GM12878 (cell line): ENCODE measurements around the gene CIRBP. TPM values are rescaled to one million over a fixed set of nuclear protein-coding genes. Genes with fewer than 3 reads are reported as not detected.

Experiments
- BCL11A ChIP-seq: IDR thresholded peaks from 2 replicates; pipeline ENCODE4 v1.6.1; 2011; ENCODE audit warnings: low read depth, low read length
- BHLHE40 ChIP-seq, 2 experiments: fragments of 450-650 bp in 1 of 2; IDR thresholded peaks; 2 replicates each; pipeline ENCODE4 v1.6.1; 2011 to 2017; ENCODE audit warnings: low read depth in 2 of 2, borderline replicate concordance in 1 of 2, improper control_type of control experiment in 1 of 2, low read length in 1 of 2, mild to moderate bottlenecking in 1 of 2
- CHD2 ChIP-seq: IDR thresholded peaks from 2 replicates; pipeline ENCODE4 v1.6.1; 2011; ENCODE audit warnings: low read depth, low read length, improper control_type of control experiment, borderline replicate concordance
- CREB1 ChIP-seq: IDR thresholded peaks from 2 replicates; pipeline ENCODE4 v1.6.1; 2012; ENCODE audit warnings: low read depth, mild to moderate bottlenecking, inconsistent platforms
- HCFC1 ChIP-seq: fragments of 150-350 bp; IDR thresholded peaks from 2 replicates; pipeline ENCODE4 v1.6.1; 2014; ENCODE audit warnings: low read length
- LARP7 ChIP-seq: fragments of 450-650 bp; IDR thresholded peaks from 2 replicates; pipeline ENCODE4 v1.6.1; 2017; ENCODE audit warnings: mild to moderate bottlenecking
- RFX5 ChIP-seq: IDR thresholded peaks from 2 replicates; pipeline ENCODE4 v1.6.1; 2011; ENCODE audit warnings: low read depth, low read length, improper control_type of control experiment
- SIN3A ChIP-seq: IDR thresholded peaks from 2 replicates; pipeline ENCODE4 v1.6.1; 2012; ENCODE audit warnings: low read depth, low read length, improper control_type of control experiment
- SP1 ChIP-seq: IDR thresholded peaks from one replicate; pipeline ENCODE4 v1.6.1; 2011; ENCODE audit warnings: low read depth, low read length
- SUZ12 ChIP-seq: fragments of 200-600 bp; sonication (generic); IDR thresholded peaks from one replicate; pipeline ENCODE4 v1.6.1; 2018; ENCODE audit warnings: antibody characterized with exemption, mild to moderate bottlenecking; ENCODE audit not compliant: unreplicated experiment
- TAF1 ChIP-seq: IDR thresholded peaks from 2 replicates; pipeline ENCODE4 v1.6.1; 2011; ENCODE audit warnings: mild to moderate bottlenecking, low read depth, low read length, borderline replicate concordance
- TBL1XR1 ChIP-seq: IDR thresholded peaks from 2 replicates; pipeline ENCODE4 v1.6.1; 2012; ENCODE audit warnings: low read depth, low read length, improper control_type of control experiment
- TCF12 ChIP-seq: IDR thresholded peaks from 2 replicates; pipeline ENCODE4 v1.6.1; 2011; ENCODE audit warnings: low read depth, mild to moderate bottlenecking, low read length
- TCF3 ChIP-seq: IDR thresholded peaks from 2 replicates; pipeline ENCODE4 v1.6.1; 2012; ENCODE audit warnings: low read depth, mild to moderate bottlenecking, low read length, borderline replicate concordance; ENCODE audit not compliant: insufficient read depth
- polyA plus RNA-seq, 11 experiments: library from polyadenylated mRNA; depleted of rRNA in 4 of 11; unstranded in 6 of 11; stranded (reverse) in 5 of 11; fragments of >200 nt; fragmentation: Nextera tagmentation in 4 of 11; fragmentation: Illumina TruSeq in 1 of 11; extraction: Ambion mirVana in 4 of 11; extraction: Trizol in 1 of 11; gene quantifications; 1 replicate in 1 of 11; 2 replicates in 10 of 11; pipeline versions ENCODE4 v1.2.1 to v1.2.3, GENCODE V29; 2011 to 2016; ENCODE audit warnings: inconsistent platforms in 2 of 11, missing spikeins in 2 of 11, low read depth in 1 of 11
- total RNA-seq, 4 experiments: library from RNA; depleted of rRNA in 3 of 4; stranded (reverse); fragments of >200 nt in 3 of 4; fragmentation: Illumina TruSeq in 1 of 4; extraction: Trizol in 1 of 4; gene quantifications; 2 replicates each; pipeline versions ENCODE4 v1.2.1 to v1.2.3, GENCODE V29; 2013 to 2021
- TF ChIP-seq, protein P1 (sequence below): fragments of 450-650 bp; conservative IDR thresholded peaks from 2 replicates; pipeline ENCODE4 v1.6.1; 2017; ENCODE audit warnings: mild to moderate bottlenecking, moderate library complexity
- TF ChIP-seq, protein P2 (sequence below): IDR thresholded peaks from 2 replicates; pipeline ENCODE4 v1.6.1; 2012; ENCODE audit warnings: low read length, inconsistent platforms
- TF ChIP-seq, protein P3 (sequence below): IDR thresholded peaks from 2 replicates; pipeline ENCODE4 v1.6.1; 2012; ENCODE audit warnings: improper control_type of control experiment, low read depth, low read length; ENCODE audit not compliant: insufficient replicate concordance
- TF ChIP-seq, protein P4 (sequence below): fragments of 450-650 bp; IDR thresholded peaks from 2 replicates; pipeline ENCODE4 v1.6.1; 2017; ENCODE audit warnings: mild to moderate bottlenecking, low read depth, inconsistent platforms; ENCODE audit not compliant: poor library complexity, severe bottlenecking
- TF ChIP-seq, protein P5 (sequence below): fragments of 450-650 bp; IDR thresholded peaks from 2 replicates; pipeline ENCODE4 v1.6.1; 2016; ENCODE audit warnings: mild to moderate bottlenecking

CIRBP gene
- total and polyA plus RNA-seq, 10 of the 15 experiments (the other 5 are each of a cell fraction or from before 2014, with no cell fraction given) = 27.6 to 335 (median 229) TPM

DNA sequence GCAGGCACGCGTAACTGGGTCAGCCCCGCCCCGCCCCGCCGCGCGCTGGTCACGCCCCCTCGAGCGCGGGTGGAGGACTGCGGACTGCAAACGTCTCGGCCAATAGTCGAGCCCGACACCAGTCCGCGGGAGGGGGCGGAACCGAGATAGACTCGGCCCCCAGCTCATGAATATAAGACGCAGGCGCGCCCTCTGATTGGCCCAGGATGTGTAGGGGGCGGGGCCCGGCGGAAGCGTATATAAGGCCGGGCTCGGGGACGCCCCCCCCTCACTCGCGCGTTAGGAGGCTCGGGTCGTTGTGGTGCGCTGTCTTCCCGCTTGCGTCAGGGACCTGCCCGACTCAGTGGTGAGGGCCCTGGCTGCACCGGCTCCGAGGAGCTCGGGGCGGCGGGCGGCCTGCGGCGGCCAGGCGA lies at the start of gene CIRBP (continued):
- TF ChIP-seq BHLHE40 (IDR thresholded peaks at IDR 0.05; ENCODE audit: borderline replicate concordance in 1 of 2, low read depth in 2 of 2, low read length in 1 of 2) (peak in 1 of 2 experiments; percentile 99; a peak in 2 of 4 replicates), SP1 (peak; percentile 88), CHD2 (peak; percentile 53; the same call in 1 of the 2 replicates), SIN3A (peak; percentile 25), CREB1 (no peak), TCF12 (peak; percentile 55; the same call in 1 of the 2 replicates), LARP7 (no peak), HCFC1 (peak; percentile 48), SUZ12 (no peak), RFX5 (peak; percentile 25; the same call in 1 of the 2 replicates), TBL1XR1 (peak; percentile 1; the same call in 1 of the 2 replicates), BCL11A (peak; percentile 11; the same call in 1 of the 2 replicates), TAF1 (peak; percentile 95), TCF3 (peak; percentile 91)
- TF ChIP-seq, protein P1, sequence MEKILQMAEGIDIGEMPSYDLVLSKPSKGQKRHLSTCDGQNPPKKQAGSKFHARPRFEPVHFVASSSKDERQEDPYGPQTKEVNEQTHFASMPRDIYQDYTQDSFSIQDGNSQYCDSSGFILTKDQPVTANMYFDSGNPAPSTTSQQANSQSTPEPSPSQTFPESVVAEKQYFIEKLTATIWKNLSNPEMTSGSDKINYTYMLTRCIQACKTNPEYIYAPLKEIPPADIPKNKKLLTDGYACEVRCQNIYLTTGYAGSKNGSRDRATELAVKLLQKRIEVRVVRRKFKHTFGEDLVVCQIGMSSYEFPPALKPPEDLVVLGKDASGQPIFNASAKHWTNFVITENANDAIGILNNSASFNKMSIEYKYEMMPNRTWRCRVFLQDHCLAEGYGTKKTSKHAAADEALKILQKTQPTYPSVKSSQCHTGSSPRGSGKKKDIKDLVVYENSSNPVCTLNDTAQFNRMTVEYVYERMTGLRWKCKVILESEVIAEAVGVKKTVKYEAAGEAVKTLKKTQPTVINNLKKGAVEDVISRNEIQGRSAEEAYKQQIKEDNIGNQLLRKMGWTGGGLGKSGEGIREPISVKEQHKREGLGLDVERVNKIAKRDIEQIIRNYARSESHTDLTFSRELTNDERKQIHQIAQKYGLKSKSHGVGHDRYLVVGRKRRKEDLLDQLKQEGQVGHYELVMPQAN = no peak
- TF ChIP-seq, protein P2, sequence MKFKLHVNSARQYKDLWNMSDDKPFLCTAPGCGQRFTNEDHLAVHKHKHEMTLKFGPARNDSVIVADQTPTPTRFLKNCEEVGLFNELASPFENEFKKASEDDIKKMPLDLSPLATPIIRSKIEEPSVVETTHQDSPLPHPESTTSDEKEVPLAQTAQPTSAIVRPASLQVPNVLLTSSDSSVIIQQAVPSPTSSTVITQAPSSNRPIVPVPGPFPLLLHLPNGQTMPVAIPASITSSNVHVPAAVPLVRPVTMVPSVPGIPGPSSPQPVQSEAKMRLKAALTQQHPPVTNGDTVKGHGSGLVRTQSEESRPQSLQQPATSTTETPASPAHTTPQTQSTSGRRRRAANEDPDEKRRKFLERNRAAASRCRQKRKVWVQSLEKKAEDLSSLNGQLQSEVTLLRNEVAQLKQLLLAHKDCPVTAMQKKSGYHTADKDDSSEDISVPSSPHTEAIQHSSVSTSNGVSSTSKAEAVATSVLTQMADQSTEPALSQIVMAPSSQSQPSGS = no peak
- TF ChIP-seq, protein P3, sequence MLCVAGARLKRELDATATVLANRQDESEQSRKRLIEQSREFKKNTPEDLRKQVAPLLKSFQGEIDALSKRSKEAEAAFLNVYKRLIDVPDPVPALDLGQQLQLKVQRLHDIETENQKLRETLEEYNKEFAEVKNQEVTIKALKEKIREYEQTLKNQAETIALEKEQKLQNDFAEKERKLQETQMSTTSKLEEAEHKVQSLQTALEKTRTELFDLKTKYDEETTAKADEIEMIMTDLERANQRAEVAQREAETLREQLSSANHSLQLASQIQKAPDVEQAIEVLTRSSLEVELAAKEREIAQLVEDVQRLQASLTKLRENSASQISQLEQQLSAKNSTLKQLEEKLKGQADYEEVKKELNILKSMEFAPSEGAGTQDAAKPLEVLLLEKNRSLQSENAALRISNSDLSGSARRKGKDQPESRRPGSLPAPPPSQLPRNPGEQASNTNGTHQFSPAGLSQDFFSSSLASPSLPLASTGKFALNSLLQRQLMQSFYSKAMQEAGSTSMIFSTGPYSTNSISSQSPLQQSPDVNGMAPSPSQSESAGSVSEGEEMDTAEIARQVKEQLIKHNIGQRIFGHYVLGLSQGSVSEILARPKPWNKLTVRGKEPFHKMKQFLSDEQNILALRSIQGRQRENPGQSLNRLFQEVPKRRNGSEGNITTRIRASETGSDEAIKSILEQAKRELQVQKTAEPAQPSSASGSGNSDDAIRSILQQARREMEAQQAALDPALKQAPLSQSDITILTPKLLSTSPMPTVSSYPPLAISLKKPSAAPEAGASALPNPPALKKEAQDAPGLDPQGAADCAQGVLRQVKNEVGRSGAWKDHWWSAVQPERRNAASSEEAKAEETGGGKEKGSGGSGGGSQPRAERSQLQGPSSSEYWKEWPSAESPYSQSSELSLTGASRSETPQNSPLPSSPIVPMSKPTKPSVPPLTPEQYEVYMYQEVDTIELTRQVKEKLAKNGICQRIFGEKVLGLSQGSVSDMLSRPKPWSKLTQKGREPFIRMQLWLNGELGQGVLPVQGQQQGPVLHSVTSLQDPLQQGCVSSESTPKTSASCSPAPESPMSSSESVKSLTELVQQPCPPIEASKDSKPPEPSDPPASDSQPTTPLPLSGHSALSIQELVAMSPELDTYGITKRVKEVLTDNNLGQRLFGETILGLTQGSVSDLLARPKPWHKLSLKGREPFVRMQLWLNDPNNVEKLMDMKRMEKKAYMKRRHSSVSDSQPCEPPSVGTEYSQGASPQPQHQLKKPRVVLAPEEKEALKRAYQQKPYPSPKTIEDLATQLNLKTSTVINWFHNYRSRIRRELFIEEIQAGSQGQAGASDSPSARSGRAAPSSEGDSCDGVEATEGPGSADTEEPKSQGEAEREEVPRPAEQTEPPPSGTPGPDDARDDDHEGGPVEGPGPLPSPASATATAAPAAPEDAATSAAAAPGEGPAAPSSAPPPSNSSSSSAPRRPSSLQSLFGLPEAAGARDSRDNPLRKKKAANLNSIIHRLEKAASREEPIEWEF = no peak
- TF ChIP-seq, protein P4, sequence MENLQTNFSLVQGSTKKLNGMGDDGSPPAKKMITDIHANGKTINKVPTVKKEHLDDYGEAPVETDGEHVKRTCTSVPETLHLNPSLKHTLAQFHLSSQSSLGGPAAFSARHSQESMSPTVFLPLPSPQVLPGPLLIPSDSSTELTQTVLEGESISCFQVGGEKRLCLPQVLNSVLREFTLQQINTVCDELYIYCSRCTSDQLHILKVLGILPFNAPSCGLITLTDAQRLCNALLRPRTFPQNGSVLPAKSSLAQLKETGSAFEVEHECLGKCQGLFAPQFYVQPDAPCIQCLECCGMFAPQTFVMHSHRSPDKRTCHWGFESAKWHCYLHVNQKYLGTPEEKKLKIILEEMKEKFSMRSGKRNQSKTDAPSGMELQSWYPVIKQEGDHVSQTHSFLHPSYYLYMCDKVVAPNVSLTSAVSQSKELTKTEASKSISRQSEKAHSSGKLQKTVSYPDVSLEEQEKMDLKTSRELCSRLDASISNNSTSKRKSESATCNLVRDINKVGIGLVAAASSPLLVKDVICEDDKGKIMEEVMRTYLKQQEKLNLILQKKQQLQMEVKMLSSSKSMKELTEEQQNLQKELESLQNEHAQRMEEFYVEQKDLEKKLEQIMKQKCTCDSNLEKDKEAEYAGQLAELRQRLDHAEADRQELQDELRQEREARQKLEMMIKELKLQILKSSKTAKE = no peak
- TF ChIP-seq, protein P5, sequence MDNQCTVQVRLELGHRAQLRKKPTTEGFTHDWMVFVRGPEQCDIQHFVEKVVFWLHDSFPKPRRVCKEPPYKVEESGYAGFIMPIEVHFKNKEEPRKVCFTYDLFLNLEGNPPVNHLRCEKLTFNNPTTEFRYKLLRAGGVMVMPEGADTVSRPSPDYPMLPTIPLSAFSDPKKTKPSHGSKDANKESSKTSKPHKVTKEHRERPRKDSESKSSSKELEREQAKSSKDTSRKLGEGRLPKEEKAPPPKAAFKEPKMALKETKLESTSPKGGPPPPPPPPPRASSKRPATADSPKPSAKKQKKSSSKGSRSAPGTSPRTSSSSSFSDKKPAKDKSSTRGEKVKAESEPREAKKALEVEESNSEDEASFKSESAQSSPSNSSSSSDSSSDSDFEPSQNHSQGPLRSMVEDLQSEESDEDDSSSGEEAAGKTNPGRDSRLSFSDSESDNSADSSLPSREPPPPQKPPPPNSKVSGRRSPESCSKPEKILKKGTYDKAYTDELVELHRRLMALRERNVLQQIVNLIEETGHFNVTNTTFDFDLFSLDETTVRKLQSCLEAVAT = no peak
